ENCODE results near the gene TFPI2.
"Not testable (repeated sequence)": the region's sequence is repeated elsewhere in the genome, so short reads cannot be mapped to it uniquely, and the experiment has no call there.

Gene TFPI2

GRCh38 chr7:93915888-93916287 lies 25.3 kb upstream of the TFPI2 start:
- H3K4me1 Mint-ChIP-seq (ENCODE audit: low read depth); H3K36me3 Mint-ChIP-seq (ENCODE audit: low read depth); H3K4me3 Mint-ChIP-seq; H3K9me3 Mint-ChIP-seq; H3K27ac Mint-ChIP-seq: not testable (repeated sequence)
- H3K27me3 Mint-ChIP-seq (ENCODE audit: low read depth), result peaks cover 17% of the 10 kb centered on the region

- not testable (repeated sequence) for H3K36me3 Mint-ChIP-seq (ENCODE audit: low read depth); H3K4me1 Mint-ChIP-seq (ENCODE audit: low read depth); H3K4me3 Mint-ChIP-seq; H3K27ac Mint-ChIP-seq; H3K9me3 Mint-ChIP-seq
- H3K27me3 Mint-ChIP-seq (ENCODE audit: low read depth), result peaks cover 12% of the 10 kb centered on the region
Observed at GRCh38 chr7:93915206-93915842, 24.8 kb upstream of the TFPI2 start.

- no peak overlapping the region for H3K4me3 Mint-ChIP-seq
- no peaks in the 10 kb centered on the region for H3K4me1 Mint-ChIP-seq (ENCODE audit: low read depth)
- H3K27ac Mint-ChIP-seq, result no peak overlapping the region
- H3K9me3 Mint-ChIP-seq, result no peaks in the 10 kb centered on the region
- H3K36me3 Mint-ChIP-seq (ENCODE audit: low read depth), result no peaks in the 10 kb centered on the region
- peaks cover 11% of the 10 kb centered on the region for H3K27me3 Mint-ChIP-seq (ENCODE audit: low read depth)
Observed at GRCh38 chr7:93914581-93915066, 24.1 kb upstream of the TFPI2 start.

GRCh38 chr7:93913197-93913596 lies 22.6 kb upstream of the TFPI2 start:
- Mint-ChIP-seq H3K9me3 (no peaks in the 10 kb centered on the region), H3K4me1 (ENCODE audit: low read depth) (no peaks in the 10 kb centered on the region), H3K36me3 (ENCODE audit: low read depth) (no peaks in the 10 kb centered on the region), H3K4me3 (no peak overlapping the region), H3K27me3 (ENCODE audit: low read depth) (peaks cover 11% of the 10 kb centered on the region), H3K27ac (no peak overlapping the region)

GRCh38 chr7:93911661-93912060 lies 21.1 kb upstream of the TFPI2 start:
- H3K27me3 Mint-ChIP-seq (ENCODE audit: low read depth), result peaks cover 11% of the 10 kb centered on the region
- not testable (repeated sequence) for H3K4me3 Mint-ChIP-seq; H3K36me3 Mint-ChIP-seq (ENCODE audit: low read depth); H3K9me3 Mint-ChIP-seq; H3K27ac Mint-ChIP-seq; H3K4me1 Mint-ChIP-seq (ENCODE audit: low read depth)

- H3K9me3 Mint-ChIP-seq; H3K27ac Mint-ChIP-seq; H3K27me3 Mint-ChIP-seq (ENCODE audit: low read depth); H3K4me1 Mint-ChIP-seq (ENCODE audit: low read depth); H3K36me3 Mint-ChIP-seq (ENCODE audit: low read depth); H3K4me3 Mint-ChIP-seq: not testable (repeated sequence)
Observed at GRCh38 chr7:93911242-93911641, 20.7 kb upstream of the TFPI2 start.

GRCh38 chr7:93910076-93910994 lies 19.8 kb upstream of the TFPI2 start:
- H3K36me3 Mint-ChIP-seq (ENCODE audit: low read depth), result no peaks in the 10 kb centered on the region
- H3K27me3 Mint-ChIP-seq (ENCODE audit: low read depth), result peaks cover 7% of the 10 kb centered on the region
- H3K27ac Mint-ChIP-seq, result no peak overlapping the region
- H3K9me3 Mint-ChIP-seq, result no peaks in the 10 kb centered on the region
- H3K4me3 Mint-ChIP-seq, result no peak overlapping the region
- H3K4me1 Mint-ChIP-seq (ENCODE audit: low read depth), result no peaks in the 10 kb centered on the region

GRCh38 chr7:93906267-93906666 lies 15.7 kb upstream of the TFPI2 start, which contains the start of gene GNGT1:
GNGT1 (plus strand) TSS chr7:93906567; CDS start chr7:93906747, 180 bp downstream.
- Mint-ChIP-seq H3K27me3 (ENCODE audit: low read depth) (no peaks in the 10 kb centered on the region), H3K4me3 (no peak within 1 kb of the TSS), H3K4me1 (ENCODE audit: low read depth) (no peaks in the 10 kb centered on the region), H3K27ac (no peak within 1 kb of the TSS), H3K36me3 (ENCODE audit: low read depth) (no peaks in the 10 kb centered on the region), H3K9me3 (no peaks in the 10 kb centered on the region)

GRCh38 chr7:93902777-93903423 lies 12.3 kb upstream of the TFPI2 start:
- Mint-ChIP-seq H3K27me3 (ENCODE audit: low read depth) (no peaks in the 10 kb centered on the region), H3K4me3 (no peak overlapping the region), H3K4me1 (ENCODE audit: low read depth) (no peaks in the 10 kb centered on the region), H3K36me3 (ENCODE audit: low read depth) (no peaks in the 10 kb centered on the region), H3K9me3 (no peaks in the 10 kb centered on the region), H3K27ac (no peak overlapping the region)

- H3K9me3 Mint-ChIP-seq, result no peaks in the 10 kb centered on the region
- no peak overlapping the region for H3K27ac Mint-ChIP-seq
- H3K4me3 Mint-ChIP-seq, result no peak overlapping the region
- no peaks in the 10 kb centered on the region for H3K36me3 Mint-ChIP-seq (ENCODE audit: low read depth)
- H3K4me1 Mint-ChIP-seq (ENCODE audit: low read depth), result no peaks in the 10 kb centered on the region
- H3K27me3 Mint-ChIP-seq (ENCODE audit: low read depth), result peaks cover 5% of the 10 kb centered on the region
Observed at GRCh38 chr7:93897680-93898079, 7.1 kb upstream of the TFPI2 start.

GRCh38 chr7:93895859-93896600 lies 5.5 kb upstream of the TFPI2 start:
- no peaks in the 10 kb centered on the region for H3K4me1 Mint-ChIP-seq (ENCODE audit: low read depth)
- H3K27ac Mint-ChIP-seq, result no peak overlapping the region
- no peaks in the 10 kb centered on the region for H3K9me3 Mint-ChIP-seq
- H3K27me3 Mint-ChIP-seq (ENCODE audit: low read depth), result peaks cover 18% of the 10 kb centered on the region
- no peaks in the 10 kb centered on the region for H3K36me3 Mint-ChIP-seq (ENCODE audit: low read depth)
- H3K4me3 Mint-ChIP-seq, result no peak overlapping the region

GRCh38 chr7:93894966-93895640 lies 4.5 kb upstream of the TFPI2 start:
- Mint-ChIP-seq H3K27me3 (ENCODE audit: low read depth) (peaks cover 25% of the 10 kb centered on the region), H3K4me1 (ENCODE audit: low read depth) (peaks cover under 1% of the 10 kb centered on the region), H3K36me3 (ENCODE audit: low read depth) (peaks cover under 1% of the 10 kb centered on the region), H3K27ac (no peak overlapping the region), H3K4me3 (no peak overlapping the region), H3K9me3 (no peaks in the 10 kb centered on the region)

- Mint-ChIP-seq H3K36me3 (ENCODE audit: low read depth) (peaks cover 2% of the 10 kb centered on the region), H3K4me1 (ENCODE audit: low read depth) (peaks cover 5% of the 10 kb centered on the region), H3K9me3 (no peaks in the 10 kb centered on the region), H3K27me3 (ENCODE audit: low read depth) (peaks cover 31% of the 10 kb centered on the region), H3K4me3 (no peak overlapping the region), H3K27ac (no peak overlapping the region)
Observed at GRCh38 chr7:93894426-93894825, 3.9 kb upstream of the TFPI2 start.

GRCh38 chr7:93890041-93890463 lies 501 bp downstream of the TFPI2 start:
- Mint-ChIP-seq H3K4me1 (ENCODE audit: low read depth) (peaks cover 5% of the 10 kb centered on the region), H3K27ac (no peak overlapping the region), H3K9me3 (no peaks in the 10 kb centered on the region), H3K27me3 (ENCODE audit: low read depth) (peaks cover 48% of the 10 kb centered on the region), H3K4me3 (peak overlapping the region; percentile 70), H3K36me3 (ENCODE audit: low read depth) (peaks cover 2% of the 10 kb centered on the region)

All from T-helper 1 cell treated with Interleukin-12 subunit alpha and Interleukin-12 subunit beta and Interleukin-4 antibody, amounts not matched to agents 30 μg/mL and 1 μg/mL, for 36 hours (primary cell).